HG02588 (cell line): Measurements from ENCODE around the gene GH1.

Experiments
- ATAC-seq: cut with Tn5 transposase; IDR thresholded peaks from one replicate; pipeline ENCODE4 v1.9.1; 2021; ENCODE audit warnings: mild to moderate bottlenecking, moderate library complexity; ENCODE audit not compliant: unreplicated experiment

Gene GH1

GRCh38 chr17:63945784-63946439 is 27.3 kb upstream of the GH1 start:
- no peak for ATAC-seq

- no peak for ATAC-seq
Observed at GRCh38 chr17:63944736-63945499, 26.3 kb upstream of the GH1 start.

- no peak for ATAC-seq
Observed at GRCh38 chr17:63943745-63944144, 25.1 kb upstream of the GH1 start.

- no peak for ATAC-seq
Observed at GRCh38 chr17:63942309-63942985, 23.8 kb upstream of the GH1 start.

GRCh38 chr17:63941751-63942150 is 23.1 kb upstream of the GH1 start:
- ATAC-seq = no peak

- no peak for ATAC-seq
Observed at GRCh38 chr17:63941162-63941561, 22.5 kb upstream of the GH1 start.

- ATAC-seq = no peak
Observed at GRCh38 chr17:63940584-63940983, 21.9 kb upstream of the GH1 start.

GRCh38 chr17:63939884-63940283 is 21.2 kb upstream of the GH1 start:
- no peak for ATAC-seq

GRCh38 chr17:63939401-63939800 is 20.8 kb upstream of the GH1 start:
- no peak for ATAC-seq

- no peak for ATAC-seq
Observed at GRCh38 chr17:63937920-63938319, 19.3 kb upstream of the GH1 start.

GRCh38 chr17:63937319-63937718 is 18.7 kb upstream of the GH1 start:
- no peak for ATAC-seq

GRCh38 chr17:63934183-63935112 is 15.8 kb upstream of the GH1 start:
- ATAC-seq = no peak

GRCh38 chr17:63933598-63933997 is 15.0 kb upstream of the GH1 start:
- ATAC-seq = no peak

GRCh38 chr17:63932721-63933120 is 14.1 kb upstream of the GH1 start:
- no peak for ATAC-seq

GRCh38 chr17:63931981-63932561 is 13.4 kb upstream of the GH1 start, which contains the start of gene CD79B:
Gene CD79B (minus strand): TSS chr17:63932331. CDS start chr17:63932261, 70 bp downstream.
- peak; percentile 74 for ATAC-seq

- ATAC-seq = peak; percentile 40
Observed at GRCh38 chr17:63930951-63931575, 12.4 kb upstream of the GH1 start.

GRCh38 chr17:63929860-63930766 is 11.5 kb upstream of the GH1 start:
- no peak for ATAC-seq

GRCh38 chr17:63928966-63929695 is 10.5 kb upstream of the GH1 start:
- ATAC-seq = no peak
